Measurements from ENCODE around the gene ATP6V1E1. TPM values are rescaled to one million over a fixed set of nuclear protein-coding genes. Genes with fewer than 3 reads are reported as not detected.
A peak's percentile ranks its signal among the peaks of the same experiment; 100 is the strongest.
"Not testable (repeated sequence)": the region's sequence is repeated elsewhere in the genome, so short reads cannot be mapped to it uniquely, and the experiment has no call there.

Gene ATP6V1E1
- total and polyA plus RNA-seq, 4 donors, result 93.0 to 163 (median 127) TPM

DNA sequence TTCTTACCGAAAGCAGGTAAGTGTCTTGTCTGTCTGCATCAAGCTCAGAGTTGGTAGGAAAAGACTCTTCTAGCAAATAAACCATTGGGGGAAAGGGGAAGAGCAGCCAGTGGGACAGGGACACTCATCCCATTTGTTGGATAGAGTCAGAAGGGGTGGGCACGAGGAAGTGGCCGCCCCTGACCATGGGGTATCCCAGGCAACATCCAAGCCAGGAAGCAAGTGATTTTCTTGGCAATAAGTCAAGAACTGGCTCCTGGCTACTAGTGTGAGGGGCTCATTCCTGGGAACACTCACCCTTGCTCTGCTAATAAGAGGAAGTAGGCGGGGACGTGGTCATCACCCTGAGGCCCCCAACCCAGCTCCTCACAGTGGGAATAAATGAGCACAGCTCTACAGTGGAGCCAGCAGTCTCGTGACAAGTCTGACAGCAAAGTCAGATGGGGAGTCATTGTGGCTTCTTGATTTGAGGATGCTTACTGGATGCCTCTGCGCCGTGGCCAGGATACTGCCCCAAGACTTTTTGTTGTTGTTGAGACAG lies 58.5 kb downstream of the ATP6V1E1 start:
- Histone ChIP-seq H3K9me3 (ENCODE audit: control insufficient read depth, low read length) (no peaks in the 10 kb centered on the region), H3K4me3 (ENCODE audit: low read length in 2 of 2) (no peak overlapping the region), H3K27me3 (ENCODE audit: control insufficient read depth in 1 of 2, insufficient read depth in 2 of 2, low read length in 1 of 2) (no peaks in the 10 kb centered on the region), H3K36me3 (ENCODE audit: control insufficient read depth in 1 of 2, insufficient read depth in 2 of 2, low read length in 1 of 2) (no peaks in the 10 kb centered on the region), H3K27ac (ENCODE audit: low read depth in 1 of 2, low read length in 2 of 2) (no peak overlapping the region), H3K4me1 (ENCODE audit: control insufficient read depth in 1 of 2, insufficient read depth in 2 of 2, low read length in 2 of 2) (no peaks in the 10 kb centered on the region)
- 32 to 38% methylated on average over 8 of the region's 8 CpGs for WGBS, 2 donors
- ATAC-seq (ENCODE audit: low FRiP score) (peak; percentile 24), DNase-seq (no peak)
- intact Hi-C loops (cut with DNase I), result no loop called here

- no peak overlapping the region for H3K4me3 ChIP-seq (ENCODE audit: low read length in 2 of 2)
- 68% methylated on average over 10 of the region's 10 CpGs for WGBS, 2 donors
- no peaks in the 10 kb centered on the region for H3K4me1 ChIP-seq (ENCODE audit: control insufficient read depth in 1 of 2, insufficient read depth in 2 of 2, low read length in 2 of 2)
- intact Hi-C loops (cut with DNase I), result no loop called here
- H3K27ac ChIP-seq (ENCODE audit: low read depth in 1 of 2, low read length in 2 of 2), result no peak overlapping the region
- DNase-seq (no peak), ATAC-seq (ENCODE audit: low FRiP score) (no peak)
- H3K36me3 ChIP-seq (ENCODE audit: control insufficient read depth in 1 of 2, insufficient read depth in 2 of 2, low read length in 1 of 2), result no peaks in the 10 kb centered on the region
- H3K27me3 ChIP-seq (ENCODE audit: control insufficient read depth in 1 of 2, insufficient read depth in 2 of 2, low read length in 1 of 2), result no peaks in the 10 kb centered on the region
- H3K9me3 ChIP-seq (ENCODE audit: control insufficient read depth, low read length), result no peaks in the 10 kb centered on the region
Observed at GRCh38 chr22:17566776-17567175, 61.8 kb downstream of the ATP6V1E1 start.

- intact Hi-C loops (cut with DNase I); ATAC-seq (ENCODE audit: low FRiP score); DNase-seq; H3K36me3 ChIP-seq (ENCODE audit: control insufficient read depth in 1 of 2, insufficient read depth in 2 of 2, low read length in 1 of 2); H3K27ac ChIP-seq (ENCODE audit: low read depth in 1 of 2, low read length in 2 of 2); H3K4me3 ChIP-seq (ENCODE audit: low read length in 2 of 2); H3K27me3 ChIP-seq (ENCODE audit: control insufficient read depth in 1 of 2, insufficient read depth in 2 of 2, low read length in 1 of 2); H3K4me1 ChIP-seq (ENCODE audit: control insufficient read depth in 1 of 2, insufficient read depth in 2 of 2, low read length in 2 of 2); H3K9me3 ChIP-seq (ENCODE audit: control insufficient read depth, low read length): not testable (repeated sequence)
- WGBS, 2 donors, result 93 to 95% methylated on average over 19 of the region's 19 CpGs
Observed at GRCh38 chr22:17566016-17566687, 62.4 kb downstream of the ATP6V1E1 start.

DNA sequence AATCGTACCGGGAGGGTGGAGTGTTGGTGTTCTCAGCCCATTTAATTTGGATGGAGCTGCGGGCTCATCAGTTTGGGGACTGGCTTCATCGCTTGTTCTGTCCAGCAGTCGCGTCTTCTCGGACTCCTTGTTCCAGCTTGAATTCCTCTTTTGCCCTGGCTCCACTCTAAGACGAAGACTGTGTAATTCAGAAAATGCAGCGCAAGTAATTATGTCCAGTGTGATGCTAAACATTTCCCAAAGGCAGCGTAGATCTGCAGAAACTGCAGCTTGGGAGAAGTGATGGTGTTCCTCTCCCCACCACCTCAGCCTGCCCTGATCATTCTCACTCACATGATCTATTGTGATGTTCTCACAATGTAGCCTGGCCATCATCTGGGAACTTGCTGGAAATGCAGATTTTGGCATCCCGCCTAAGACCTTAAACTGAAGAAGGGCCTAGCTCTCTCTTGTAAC lies 64.6 kb downstream of the ATP6V1E1 start:
- no peaks in the 10 kb centered on the region for H3K36me3 ChIP-seq (ENCODE audit: control insufficient read depth in 1 of 2, insufficient read depth in 2 of 2, low read length in 1 of 2)
- no peaks in the 10 kb centered on the region for H3K9me3 ChIP-seq (ENCODE audit: control insufficient read depth, low read length)
- intact Hi-C loops (cut with DNase I), result no loop called here
- H3K27me3 ChIP-seq (ENCODE audit: control insufficient read depth in 1 of 2, insufficient read depth in 2 of 2, low read length in 1 of 2), result no peaks in the 10 kb centered on the region
- DNase-seq (no peak), ATAC-seq (ENCODE audit: low FRiP score) (peak; percentile 61)
- 75% methylated on average over 11 of the region's 11 CpGs for WGBS, 2 donors
- no peak overlapping the region for H3K27ac ChIP-seq (ENCODE audit: low read depth in 1 of 2, low read length in 2 of 2)
- H3K4me1 ChIP-seq (ENCODE audit: control insufficient read depth in 1 of 2, insufficient read depth in 2 of 2, low read length in 2 of 2), result no peaks in the 10 kb centered on the region
- H3K4me3 ChIP-seq (ENCODE audit: low read length in 2 of 2), result no peak overlapping the region

DNA sequence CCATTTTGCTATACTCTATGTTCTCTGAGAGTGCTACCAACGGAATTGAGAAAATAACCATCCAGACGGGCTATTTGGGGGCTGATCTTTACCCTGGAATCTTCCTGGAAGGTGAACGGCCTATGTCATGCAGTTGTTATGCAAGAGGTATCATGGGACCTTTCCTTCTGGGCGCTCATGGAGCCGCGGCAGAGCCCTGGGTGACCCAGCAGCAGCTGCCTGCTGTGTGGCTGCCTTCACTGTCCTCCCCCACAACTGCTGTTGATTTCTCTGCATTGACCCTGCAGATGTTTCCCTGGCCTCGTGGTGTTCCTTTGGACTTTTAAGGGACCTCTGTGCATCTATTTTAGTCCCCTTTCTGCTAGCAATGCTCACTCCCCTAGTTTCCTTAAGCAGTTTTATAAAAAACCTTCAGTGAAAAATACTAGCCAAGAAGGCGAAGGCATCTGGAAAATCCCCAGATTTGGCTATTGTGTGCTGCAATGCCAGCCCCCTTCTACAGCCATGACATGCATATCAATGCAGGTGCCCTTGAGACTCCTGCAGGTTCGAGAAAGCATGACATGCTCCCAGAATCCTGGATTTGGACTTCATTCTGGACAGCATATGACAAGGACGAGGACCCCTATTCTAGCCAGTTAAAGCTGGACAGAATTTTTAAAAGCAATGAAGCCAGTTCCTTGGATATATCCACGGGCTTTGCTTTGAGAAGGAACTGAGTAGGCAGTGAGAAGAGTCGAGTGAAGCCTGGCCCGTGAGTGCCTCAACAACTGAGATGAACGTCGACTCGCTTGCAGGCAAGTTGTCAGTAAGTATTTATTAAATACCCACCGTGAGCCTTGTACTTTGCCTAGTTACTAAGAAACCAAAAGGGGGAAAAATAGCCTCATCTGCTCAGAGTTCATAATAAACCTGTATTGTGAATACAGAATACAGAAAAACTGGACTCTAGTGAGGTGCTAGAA lies 65.4 kb downstream of the ATP6V1E1 start, which contains the start of gene SLC25A18:
Gene SLC25A18 (plus strand): TSS at position 593 of the 965 bp plus-strand sequence. CDS start 16,447 bp downstream, outside the sequence.
- WGBS, 2 donors, result 35 to 38% methylated on average over 17 of the region's 17 CpGs
- Histone ChIP-seq H3K4me1 (ENCODE audit: control insufficient read depth in 1 of 2, insufficient read depth in 2 of 2, low read length in 2 of 2) (no peaks in the 10 kb centered on the region), H3K27ac (ENCODE audit: low read depth in 1 of 2, low read length in 2 of 2) (no peak within 1 kb of the TSS), H3K9me3 (ENCODE audit: control insufficient read depth, low read length) (no peaks in the 10 kb centered on the region), H3K27me3 (ENCODE audit: control insufficient read depth in 1 of 2, insufficient read depth in 2 of 2, low read length in 1 of 2) (no peaks in the 10 kb centered on the region), H3K4me3 (ENCODE audit: low read length in 2 of 2) (no peak within 1 kb of the TSS), H3K36me3 (ENCODE audit: control insufficient read depth in 1 of 2, insufficient read depth in 2 of 2, low read length in 1 of 2) (no peaks in the 10 kb centered on the region)
- intact Hi-C loops (cut with DNase I), result no loop called here
- ATAC-seq (ENCODE audit: low FRiP score), result peak; percentile 77
- DNase-seq, result peak in 1 of 2 donors; percentile 67

- Histone ChIP-seq H3K27ac (ENCODE audit: low read depth in 1 of 2, low read length in 2 of 2) (no peak overlapping the region), H3K36me3 (ENCODE audit: control insufficient read depth in 1 of 2, insufficient read depth in 2 of 2, low read length in 1 of 2) (no peaks in the 10 kb centered on the region), H3K27me3 (ENCODE audit: control insufficient read depth in 1 of 2, insufficient read depth in 2 of 2, low read length in 1 of 2) (no peaks in the 10 kb centered on the region), H3K4me1 (ENCODE audit: control insufficient read depth in 1 of 2, insufficient read depth in 2 of 2, low read length in 2 of 2) (no peaks in the 10 kb centered on the region), H3K9me3 (ENCODE audit: control insufficient read depth, low read length) (no peaks in the 10 kb centered on the region), H3K4me3 (ENCODE audit: low read length in 2 of 2) (no peak overlapping the region)
- no peak for DNase-seq
- no peak for ATAC-seq (ENCODE audit: low FRiP score)
- 85 to 90% methylated on average over 10 of the region's 10 CpGs for WGBS, 2 donors
- intact Hi-C loops (cut with DNase I), result no loop called here
Observed at GRCh38 chr22:17559188-17559587, 69.4 kb downstream of the ATP6V1E1 start.

- Histone ChIP-seq H3K4me3 (ENCODE audit: low read length in 2 of 2) (no peak overlapping the region), H3K9me3 (ENCODE audit: control insufficient read depth, low read length) (no peaks in the 10 kb centered on the region), H3K36me3 (ENCODE audit: control insufficient read depth in 1 of 2, insufficient read depth in 2 of 2, low read length in 1 of 2) (no peaks in the 10 kb centered on the region), H3K27ac (ENCODE audit: low read depth in 1 of 2, low read length in 2 of 2) (no peak overlapping the region), H3K4me1 (ENCODE audit: control insufficient read depth in 1 of 2, insufficient read depth in 2 of 2, low read length in 2 of 2) (no peaks in the 10 kb centered on the region), H3K27me3 (ENCODE audit: control insufficient read depth in 1 of 2, insufficient read depth in 2 of 2, low read length in 1 of 2) (no peaks in the 10 kb centered on the region)
- intact Hi-C loops (cut with DNase I), result no loop called here
- DNase-seq (no peak), ATAC-seq (ENCODE audit: low FRiP score) (no peak)
- 90 to 91% methylated on average over 4 of the region's 4 CpGs for whole genome bisulfite sequencing, 2 donors
Observed at GRCh38 chr22:17554814-17555213, 73.7 kb downstream of the ATP6V1E1 start.

DNA sequence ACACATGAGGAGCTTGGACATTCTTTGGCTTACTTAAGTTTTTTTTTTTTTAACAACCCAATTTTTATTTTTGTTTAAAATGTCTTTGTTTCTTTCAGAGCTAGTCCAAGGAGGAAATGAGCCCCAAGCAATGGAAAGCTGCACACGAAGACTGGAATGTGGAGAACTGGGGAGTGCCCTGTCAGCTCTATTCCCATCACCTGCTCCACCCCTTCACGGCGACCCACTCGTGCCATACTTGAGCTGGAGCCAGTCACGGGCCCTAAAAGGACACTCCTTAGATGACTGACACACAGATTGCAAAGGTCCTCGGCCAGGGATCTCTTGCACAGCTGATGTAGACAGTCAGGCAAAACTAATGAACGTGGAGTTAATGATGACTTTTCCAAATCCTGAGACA lies 75.8 kb downstream of the ATP6V1E1 start:
- no peak for ATAC-seq (ENCODE audit: low FRiP score)
- 27 to 30% methylated on average over 7 of the region's 7 CpGs for WGBS, 2 donors
- Histone ChIP-seq H3K9me3 (ENCODE audit: control insufficient read depth, low read length) (no peaks in the 10 kb centered on the region), H3K4me3 (ENCODE audit: low read length in 2 of 2) (no peak overlapping the region), H3K27me3 (ENCODE audit: control insufficient read depth in 1 of 2, insufficient read depth in 2 of 2, low read length in 1 of 2) (no peaks in the 10 kb centered on the region), H3K4me1 (ENCODE audit: control insufficient read depth in 1 of 2, insufficient read depth in 2 of 2, low read length in 2 of 2) (no peaks in the 10 kb centered on the region), H3K27ac (ENCODE audit: low read depth in 1 of 2, low read length in 2 of 2) (no peak overlapping the region), H3K36me3 (ENCODE audit: control insufficient read depth in 1 of 2, insufficient read depth in 2 of 2, low read length in 1 of 2) (no peaks in the 10 kb centered on the region)
- intact Hi-C loops (cut with DNase I), result no loop called here
- DNase-seq, result peak in 1 of 2 donors; percentile 40
